ENCODE measurements around the gene VPS51.

GRCh38 chr11:65156256-65156655 is 60.2 kb downstream of the VPS51 start:
- TF ChIP-seq CTCF (IDR thresholded peaks at IDR 0.05) (no peak), POLR2A (IDR thresholded peaks at IDR 0.05) (no peak), EP300 (IDR thresholded peaks at IDR 0.05) (no peak)

Data from tibial nerve (tissue), 4 donors.